GM21529 (cell line): ENCODE data around the gene NOTO.
A peak's percentile ranks its signal among the peaks of the same experiment; 100 is the strongest.
"Not testable (repeated sequence)": the region's sequence is repeated elsewhere in the genome, so short reads cannot be mapped to it uniquely, and the experiment has no call there.

Experiments used
- ATAC-seq: cut with Tn5 transposase; IDR thresholded peaks from one replicate; pipeline ENCODE4 v1.9.1; 2021; ENCODE audit not compliant: unreplicated experiment

NOTO gene

DNA sequence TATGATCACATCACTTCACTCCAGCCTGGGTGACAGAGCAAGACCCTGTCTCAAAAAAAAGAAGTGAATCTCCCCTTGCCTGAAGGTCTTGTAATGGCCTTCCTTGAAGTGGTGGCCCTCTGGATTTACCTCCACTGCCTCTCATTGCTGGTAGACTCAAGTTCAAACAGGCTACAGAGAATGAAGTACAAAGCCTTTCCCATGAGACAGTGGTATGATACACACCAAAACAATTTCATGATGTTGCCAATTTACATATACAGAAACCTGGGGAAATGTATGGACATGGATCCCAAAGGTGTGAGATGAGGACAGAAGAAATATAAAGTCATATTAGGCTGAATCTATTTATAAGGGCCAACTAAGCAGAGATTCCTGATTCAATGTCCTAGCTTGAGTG is 4.8 kb upstream of the NOTO start:
- no peak for ATAC-seq

DNA sequence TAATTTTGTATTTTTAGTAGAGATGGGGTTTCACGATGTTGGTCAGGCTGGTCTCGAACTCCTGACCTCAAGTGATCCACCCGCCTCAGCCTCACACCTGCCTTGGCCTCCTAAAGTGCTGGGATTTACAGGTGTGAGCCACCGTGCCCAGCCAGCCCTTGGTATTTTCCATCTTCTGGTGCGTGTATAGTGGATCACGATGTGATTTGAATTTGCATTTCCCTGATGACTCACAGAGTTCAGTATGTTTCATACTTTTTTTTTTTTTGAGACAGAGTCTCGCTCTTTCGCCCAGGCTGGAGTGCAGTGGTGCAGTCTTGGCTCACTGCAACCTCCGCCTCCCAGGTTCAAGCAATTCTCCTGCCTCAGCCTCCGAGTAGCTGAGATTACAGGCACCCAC is 2.1 kb upstream of the NOTO start:
- ATAC-seq, result not testable (repeated sequence)

DNA sequence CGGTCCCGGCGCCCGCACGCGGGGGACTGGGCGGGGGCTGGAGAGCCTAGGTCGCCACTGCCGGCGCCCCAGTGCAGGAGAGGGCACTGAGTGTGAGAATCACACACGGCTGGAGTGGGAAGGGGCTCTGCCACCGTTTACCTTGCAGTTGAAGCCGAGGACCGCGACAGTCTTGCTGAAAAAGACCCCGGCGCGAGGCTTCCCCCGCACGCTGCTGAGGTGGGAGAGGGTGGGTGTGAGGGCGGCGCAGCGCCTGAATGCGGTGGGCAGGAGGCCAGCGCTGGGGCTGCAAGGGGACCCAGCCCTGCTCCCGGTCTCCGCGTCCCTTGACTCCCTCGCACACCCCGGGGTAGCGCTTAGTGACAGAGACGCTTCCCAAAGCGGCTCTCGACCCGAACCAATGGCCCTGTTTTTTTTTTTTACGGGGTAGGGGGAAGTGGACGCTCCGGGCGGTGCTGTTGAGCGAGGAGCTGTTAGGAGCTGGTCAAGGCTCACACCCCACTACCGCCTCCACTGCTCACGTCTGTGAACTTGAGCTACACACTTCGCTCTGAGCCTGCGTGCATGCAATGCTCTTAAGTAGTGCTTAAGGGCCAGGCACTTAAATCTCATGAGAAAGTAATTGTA is 794 bp downstream of the NOTO start:
- no peak for ATAC-seq

GRCh38 chr2:73205611-73206010 is 3.2 kb downstream of the NOTO start:
- ATAC-seq, result no peak

DNA sequence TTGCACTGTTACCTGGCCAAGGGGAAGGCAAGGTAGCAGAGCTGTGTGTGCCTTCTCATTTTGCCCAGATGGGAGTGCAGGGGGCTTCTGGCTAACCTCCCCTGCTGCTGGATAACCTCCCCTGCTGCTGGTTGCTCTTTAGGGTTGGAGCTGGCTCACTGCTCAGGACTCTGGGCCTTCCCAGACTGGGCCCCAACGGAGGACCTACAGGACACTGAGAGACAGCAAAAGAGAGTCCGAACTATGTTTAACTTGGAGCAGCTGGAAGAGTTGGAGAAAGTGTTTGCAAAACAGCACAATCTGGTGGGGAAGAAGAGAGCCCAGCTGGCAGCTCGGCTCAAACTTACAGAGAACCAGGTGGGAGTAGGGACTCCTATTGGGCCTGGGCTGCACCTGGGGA is 5.9 kb downstream of the NOTO start:
- no peak for ATAC-seq

DNA sequence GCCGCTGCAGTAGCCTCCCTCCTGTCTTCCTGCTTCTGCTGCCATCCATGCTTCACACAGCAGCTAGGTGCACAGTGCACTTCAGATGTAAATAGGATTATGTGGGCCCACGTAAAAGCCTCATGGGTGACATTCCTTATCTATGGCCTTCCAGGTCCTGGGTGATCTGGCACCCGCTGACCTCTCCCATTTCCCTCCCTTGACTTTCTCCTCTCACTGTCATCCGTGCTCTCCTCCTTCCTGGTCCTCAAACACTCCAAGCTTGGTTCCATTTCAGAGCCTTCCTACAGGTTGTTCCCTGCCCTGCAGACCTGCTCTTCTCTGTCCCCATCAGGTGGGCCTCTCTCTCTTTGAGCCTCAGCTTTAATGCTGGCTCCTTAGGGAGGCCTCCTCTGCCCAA is 7.6 kb downstream of the NOTO start:
- ATAC-seq, result no peak

DNA sequence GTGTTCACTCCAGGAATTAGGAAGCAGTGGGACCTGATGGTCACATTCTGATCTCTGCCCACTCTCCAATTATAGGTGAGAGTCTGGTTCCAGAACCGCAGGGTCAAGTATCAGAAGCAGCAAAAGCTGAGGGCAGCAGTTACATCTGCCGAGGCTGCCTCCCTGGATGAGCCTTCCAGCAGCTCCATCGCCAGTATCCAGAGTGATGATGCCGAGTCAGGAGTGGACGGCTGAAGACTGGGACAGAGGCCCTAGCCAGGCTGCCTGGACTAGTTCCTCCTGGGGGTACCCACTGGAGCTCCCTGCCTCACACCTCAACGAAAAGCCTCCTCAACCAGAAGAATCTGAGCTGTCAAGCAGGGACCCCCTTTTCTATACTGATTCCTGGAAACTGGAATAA is 8.3 kb downstream of the NOTO start:
- ATAC-seq, result no peak

DNA sequence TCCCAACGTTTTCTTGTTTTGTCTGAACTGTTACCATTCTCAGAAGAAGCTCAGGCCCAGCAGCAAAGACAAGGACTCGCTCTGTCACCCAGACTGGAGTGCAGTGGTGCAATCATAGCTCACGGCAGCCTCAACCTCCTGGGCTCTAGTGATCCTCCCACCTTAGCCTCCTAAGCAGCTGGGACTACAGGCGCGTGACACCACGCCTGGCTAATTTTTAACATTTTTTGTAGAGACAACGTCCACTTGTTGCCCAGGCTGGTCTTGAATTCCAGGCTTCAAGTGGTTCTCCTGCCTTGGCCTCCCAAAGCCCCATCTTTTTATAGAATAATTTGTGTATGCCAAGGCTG is 9.7 kb downstream of the NOTO start:
- ATAC-seq, result no peak

DNA sequence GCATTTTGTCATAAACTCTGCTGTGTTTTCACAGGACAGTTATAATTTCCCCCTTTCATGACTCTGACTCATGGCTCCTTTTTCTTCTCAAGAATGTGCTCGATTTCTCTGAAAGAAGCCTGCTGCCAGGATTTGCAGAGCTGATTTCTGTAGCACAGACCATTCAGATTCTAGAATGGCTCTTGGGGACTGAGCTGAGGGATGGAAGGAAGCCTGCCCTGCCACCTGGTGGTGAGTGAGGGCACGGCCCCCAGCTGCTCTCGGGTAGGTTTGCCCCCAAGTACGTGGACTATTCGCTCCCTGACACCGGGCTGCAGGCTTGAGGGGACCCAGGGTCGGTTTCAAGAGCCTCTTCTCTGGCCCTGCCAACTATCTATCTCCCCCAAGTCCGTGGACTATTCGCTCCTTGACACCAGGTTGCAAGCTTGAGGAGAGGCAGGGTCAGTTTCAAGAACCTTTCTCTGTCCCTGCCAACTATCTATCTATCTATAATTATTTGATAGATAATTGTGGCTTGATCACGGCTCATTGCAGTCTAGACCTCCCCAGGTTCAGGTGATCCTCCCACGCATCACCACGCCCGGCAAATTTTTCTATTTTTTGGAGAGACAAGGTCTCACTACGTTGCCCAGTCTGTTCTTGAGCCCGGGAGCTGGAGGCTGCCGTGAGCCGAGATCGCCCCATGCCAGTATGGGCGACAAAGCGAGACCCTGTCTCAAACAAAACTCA is 10.2 kb downstream of the NOTO start:
- peak; percentile 72 for ATAC-seq

DNA sequence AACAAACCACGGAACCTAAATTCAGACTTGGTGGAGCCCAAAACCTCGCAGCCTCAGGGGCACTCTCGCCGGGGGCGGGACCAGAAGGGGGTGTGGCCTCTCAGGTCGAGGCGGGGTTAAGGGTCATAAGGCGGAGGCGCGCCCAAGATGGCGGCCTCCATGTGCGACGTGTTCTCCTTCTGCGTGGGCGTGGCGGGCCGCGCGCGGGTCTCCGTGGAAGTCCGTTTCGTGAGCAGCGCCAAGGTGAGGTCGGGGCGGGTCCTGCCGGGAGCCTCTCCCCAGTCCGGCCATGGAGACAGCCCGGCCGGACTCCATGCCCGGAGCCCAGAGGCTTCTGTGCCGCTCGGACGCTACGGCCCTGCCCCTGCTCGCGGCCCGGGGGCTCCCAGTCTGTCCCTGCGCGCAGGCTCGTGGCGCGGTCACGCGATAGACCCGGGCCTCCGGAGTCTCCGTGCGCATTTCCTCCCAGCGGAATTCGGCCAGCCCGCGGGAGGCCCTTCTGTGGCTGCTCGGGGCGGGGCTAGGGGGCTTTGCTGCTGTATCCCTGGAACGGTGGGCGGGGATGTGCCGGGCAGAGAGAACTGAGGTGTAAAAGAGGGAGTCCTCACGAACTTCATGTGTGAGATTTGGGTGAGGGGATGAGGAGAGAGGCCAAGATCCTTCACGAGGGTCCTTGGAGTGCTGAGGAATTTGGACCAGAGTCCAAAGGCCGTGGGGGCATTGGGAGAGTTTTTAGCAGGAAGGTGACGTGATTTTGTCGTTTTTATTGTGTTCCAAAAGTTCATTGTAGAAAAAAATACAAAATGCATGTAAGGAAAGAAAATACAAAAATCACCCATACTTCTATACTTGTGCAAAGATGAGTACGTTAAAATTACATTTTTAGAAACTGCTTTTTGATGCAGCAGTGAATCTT is 12.0 kb downstream of the NOTO start, which contains the start of gene SMYD5:
Gene SMYD5, plus strand, starts transcription at position 126 of the 916 bp plus-strand sequence. Its CDS starts 22 bp downstream, at position 148.
- ATAC-seq, result peak; percentile 92

- ATAC-seq, result no peak
These were observed 12.9 kb downstream of the NOTO start for GRCh38 chr2:73215254-73215653.

DNA sequence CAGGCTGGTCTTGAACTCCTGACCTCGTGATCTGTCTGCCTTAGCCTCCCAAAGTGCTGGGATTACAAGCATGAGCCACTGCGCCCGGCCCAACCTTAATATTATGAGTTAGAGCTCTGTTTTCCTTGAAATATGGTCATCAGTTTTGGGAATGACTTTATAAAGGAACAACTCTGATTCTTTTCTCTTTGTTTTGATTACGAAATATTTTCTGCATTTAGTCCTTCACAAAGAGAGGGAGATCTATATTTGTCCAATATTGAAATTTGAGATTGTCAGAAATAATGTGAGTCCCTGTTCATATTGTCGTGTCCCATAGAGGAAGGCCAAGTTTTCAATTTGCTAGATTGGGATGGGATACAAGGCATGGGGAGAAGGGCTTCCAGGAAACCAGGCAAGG is 14.8 kb downstream of the NOTO start:
- ATAC-seq, result no peak

DNA sequence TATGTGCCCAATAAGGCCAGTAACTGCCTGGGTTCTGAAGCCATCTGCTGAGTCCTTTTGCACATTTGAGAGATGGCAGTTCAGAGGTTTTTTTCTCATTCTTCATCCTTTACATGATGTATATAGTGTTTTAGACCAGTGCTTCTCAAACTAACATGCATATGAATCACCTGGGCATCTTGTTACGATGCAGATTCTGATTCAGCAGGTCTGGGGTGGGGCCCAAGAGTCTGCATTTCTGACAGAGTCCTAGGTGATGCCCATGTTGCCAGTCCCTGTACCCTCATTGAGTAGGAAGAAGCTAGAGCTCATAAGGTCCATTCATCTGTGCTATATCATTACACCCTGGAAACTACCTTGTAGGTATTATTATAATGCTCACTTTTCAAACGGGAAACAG is 15.5 kb downstream of the NOTO start:
- no peak for ATAC-seq

DNA sequence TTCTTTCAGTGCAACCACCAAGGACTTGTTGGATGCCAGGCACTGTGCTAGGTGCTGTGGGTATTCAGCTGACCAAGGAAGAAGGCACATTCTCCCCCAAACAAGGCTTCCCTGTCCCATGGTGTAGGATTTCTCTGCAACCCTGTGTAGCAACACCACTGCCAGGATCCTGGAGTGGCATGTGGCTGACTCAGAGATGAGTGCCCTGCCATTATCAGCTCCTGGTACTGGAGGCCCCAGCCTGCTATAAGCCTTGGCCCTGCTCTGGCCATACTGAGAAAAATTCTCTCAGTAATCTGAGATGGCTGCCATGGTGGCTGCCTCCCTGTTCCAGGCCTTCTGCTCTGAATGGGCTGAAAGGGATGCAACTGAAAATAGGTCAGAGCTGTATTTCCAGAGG is 15.9 kb downstream of the NOTO start:
- no peak for ATAC-seq

DNA sequence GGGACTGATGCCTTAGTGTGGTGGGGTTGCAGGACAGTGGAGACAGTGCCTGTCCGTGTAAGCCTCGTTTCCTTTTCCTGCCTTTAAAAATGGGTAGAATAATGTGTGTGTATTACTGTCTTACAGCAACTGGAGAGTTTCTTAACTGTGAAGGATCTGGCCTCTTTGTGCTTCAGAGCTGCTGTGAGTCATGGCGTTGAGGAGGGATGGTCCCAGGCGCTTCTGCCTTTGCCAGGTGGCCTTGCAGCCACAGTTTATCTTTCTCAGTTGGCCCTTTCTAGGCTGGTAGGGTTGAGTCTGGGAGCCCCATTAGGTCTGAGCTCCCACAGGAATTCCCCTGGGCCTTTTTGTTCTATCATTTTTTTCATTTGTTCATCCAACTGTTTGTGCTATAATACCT is 21.4 kb downstream of the NOTO start:
- no peak for ATAC-seq

GRCh38 chr2:73225513-73226360 is 23.4 kb downstream of the NOTO start:
- no peak for ATAC-seq

GRCh38 chr2:73227086-73227485 is 24.7 kb downstream of the NOTO start:
- no peak for ATAC-seq

- ATAC-seq, result no peak
These were observed 26.3 kb downstream of the NOTO start for GRCh38 chr2:73228631-73229030.

GRCh38 chr2:73232403-73233153 is 30.2 kb downstream of the NOTO start:
- peak; percentile 8 for ATAC-seq
